ENCODE results near the gene MARK2. TPM values are rescaled to one million over a fixed set of nuclear protein-coding genes. Genes with fewer than 3 reads are reported as not detected.

MARK2 gene
- total RNA-seq, 2 donors from 2014 or later: 20.2 to 25.5 TPM

DNA sequence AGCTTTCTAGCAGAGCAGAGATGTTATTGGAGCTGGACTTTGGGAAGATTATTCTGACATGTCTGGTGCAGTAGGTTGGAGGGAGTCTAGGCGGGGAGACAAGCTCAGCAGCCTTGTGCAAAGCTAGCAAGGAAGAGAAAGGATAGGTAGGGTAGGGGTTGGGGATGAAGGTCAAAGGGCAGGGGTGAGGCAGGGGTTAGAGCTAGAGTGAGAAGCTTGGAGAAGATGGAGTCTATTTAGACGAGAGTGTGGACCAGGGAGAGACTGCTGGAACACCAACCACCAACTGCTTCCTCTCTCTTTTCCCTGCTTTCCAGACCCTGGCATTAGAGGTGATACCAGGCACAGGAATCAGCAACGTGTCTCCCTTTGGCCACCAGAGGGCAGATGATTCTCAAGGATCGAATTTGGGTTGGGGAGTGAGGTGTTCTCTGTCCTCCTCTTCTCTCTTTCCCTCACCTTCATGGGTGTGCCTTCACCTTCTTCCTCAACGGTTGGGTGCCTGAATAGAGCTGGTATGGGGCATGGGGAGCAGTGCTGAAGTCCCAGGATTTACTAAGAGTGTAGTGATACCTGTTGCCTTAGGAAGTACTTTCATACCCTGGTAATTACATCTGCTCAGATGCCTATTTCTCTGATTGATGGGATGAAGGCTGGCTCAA lies 1.8 kb upstream of the MARK2 start:
- Histone ChIP-seq H3K4me1 (ENCODE audit: control insufficient read depth in 1 of 2, low read depth in 2 of 2) (peaks cover 14 to 34% of the 10 kb centered on the region in 2 donors), H3K9me3 (no peaks in the 10 kb centered on the region), H3K27me3 (replicated peaks; ENCODE audit: insufficient read depth) (no peaks in the 10 kb centered on the region), H3K4me3 (no peak overlapping the region), H3K36me3 (no peaks in the 10 kb centered on the region), H3K27ac (peak overlapping the region; percentile 79 to 82)
- DNase-seq (ENCODE audit: low spot score) (no peak), ATAC-seq (ENCODE audit: insufficient number of reproducible peaks, low FRiP score, low read depth) (no peak)
- TF ChIP-seq, protein P1, sequence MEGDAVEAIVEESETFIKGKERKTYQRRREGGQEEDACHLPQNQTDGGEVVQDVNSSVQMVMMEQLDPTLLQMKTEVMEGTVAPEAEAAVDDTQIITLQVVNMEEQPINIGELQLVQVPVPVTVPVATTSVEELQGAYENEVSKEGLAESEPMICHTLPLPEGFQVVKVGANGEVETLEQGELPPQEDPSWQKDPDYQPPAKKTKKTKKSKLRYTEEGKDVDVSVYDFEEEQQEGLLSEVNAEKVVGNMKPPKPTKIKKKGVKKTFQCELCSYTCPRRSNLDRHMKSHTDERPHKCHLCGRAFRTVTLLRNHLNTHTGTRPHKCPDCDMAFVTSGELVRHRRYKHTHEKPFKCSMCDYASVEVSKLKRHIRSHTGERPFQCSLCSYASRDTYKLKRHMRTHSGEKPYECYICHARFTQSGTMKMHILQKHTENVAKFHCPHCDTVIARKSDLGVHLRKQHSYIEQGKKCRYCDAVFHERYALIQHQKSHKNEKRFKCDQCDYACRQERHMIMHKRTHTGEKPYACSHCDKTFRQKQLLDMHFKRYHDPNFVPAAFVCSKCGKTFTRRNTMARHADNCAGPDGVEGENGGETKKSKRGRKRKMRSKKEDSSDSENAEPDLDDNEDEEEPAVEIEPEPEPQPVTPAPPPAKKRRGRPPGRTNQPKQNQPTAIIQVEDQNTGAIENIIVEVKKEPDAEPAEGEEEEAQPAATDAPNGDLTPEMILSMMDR (IDR thresholded peaks at IDR 0.05): peak; percentile 87

DNA sequence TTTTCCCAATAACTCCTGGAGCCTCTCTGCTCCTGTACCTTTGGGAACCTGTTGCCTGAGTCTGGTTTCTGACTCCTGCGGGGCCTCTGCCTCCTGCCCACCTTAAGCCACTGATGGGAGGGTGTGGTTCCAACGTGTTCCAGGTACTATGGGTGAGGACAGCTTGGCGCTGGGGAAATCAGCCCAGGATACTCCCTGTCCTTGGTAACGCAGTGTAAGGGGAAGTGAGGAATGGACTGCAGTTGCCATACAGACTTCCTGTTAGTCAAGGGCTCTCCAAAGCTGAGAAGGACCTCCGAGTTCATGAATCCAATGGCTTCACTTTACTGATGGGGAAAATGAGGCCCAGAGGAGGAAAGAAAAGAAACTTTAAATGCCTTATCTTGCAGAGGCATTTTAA lies 1.2 kb upstream of the MARK2 start:
- H3K4me3 ChIP-seq: peak overlapping the region; percentile 92
- DNase-seq (ENCODE audit: low spot score): no peak
- no peaks in the 10 kb centered on the region for H3K9me3 ChIP-seq
- H3K27ac ChIP-seq: peak overlapping the region; percentile 79 to 82
- no peaks in the 10 kb centered on the region for H3K27me3 ChIP-seq (replicated peaks; ENCODE audit: insufficient read depth)
- ATAC-seq (ENCODE audit: insufficient number of reproducible peaks, low FRiP score, low read depth): no peak
- H3K36me3 ChIP-seq: no peaks in the 10 kb centered on the region
- TF ChIP-seq, protein P1 (IDR thresholded peaks at IDR 0.05): no peak
- H3K4me1 ChIP-seq (ENCODE audit: control insufficient read depth in 1 of 2, low read depth in 2 of 2): peaks cover 17 to 40% of the 10 kb centered on the region in 2 donors

DNA sequence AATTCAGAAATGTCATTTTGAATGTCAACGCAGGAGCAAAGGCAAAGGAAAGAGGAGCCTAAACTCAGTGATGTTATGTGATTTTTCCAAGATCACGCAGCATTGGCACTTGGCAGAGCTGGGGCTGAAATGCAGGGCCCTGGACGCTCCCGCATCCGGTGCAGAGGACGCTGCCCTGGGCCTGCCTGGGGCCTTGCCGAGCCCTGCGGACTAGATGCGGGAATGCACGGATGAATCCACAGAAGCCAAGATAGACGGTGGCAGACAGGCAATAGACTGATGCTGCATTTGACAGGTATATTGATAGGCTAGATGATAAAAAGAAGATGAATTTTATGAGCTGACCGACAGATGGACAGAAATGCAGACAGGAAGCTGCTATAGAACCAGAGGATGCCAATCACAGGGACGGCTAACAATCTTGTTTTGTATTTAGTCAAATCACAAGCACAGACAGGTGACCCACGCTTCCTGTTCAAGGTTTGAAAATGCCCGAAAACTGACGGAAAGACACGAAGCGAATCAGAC lies 696 bp upstream of the MARK2 start:
- Histone ChIP-seq H3K4me1 (ENCODE audit: control insufficient read depth in 1 of 2, low read depth in 2 of 2) (peaks cover 17 to 45% of the 10 kb centered on the region in 2 donors), H3K4me3 (peak overlapping the region; percentile 92), H3K9me3 (no peaks in the 10 kb centered on the region), H3K27me3 (replicated peaks; ENCODE audit: insufficient read depth) (no peaks in the 10 kb centered on the region), H3K36me3 (no peaks in the 10 kb centered on the region), H3K27ac (peak overlapping the region; percentile 79 to 82)
- DNase-seq (ENCODE audit: low spot score): no peak
- no peak for ATAC-seq (ENCODE audit: insufficient number of reproducible peaks, low FRiP score, low read depth)
- TF ChIP-seq, protein P1 (IDR thresholded peaks at IDR 0.05): no peak

DNA sequence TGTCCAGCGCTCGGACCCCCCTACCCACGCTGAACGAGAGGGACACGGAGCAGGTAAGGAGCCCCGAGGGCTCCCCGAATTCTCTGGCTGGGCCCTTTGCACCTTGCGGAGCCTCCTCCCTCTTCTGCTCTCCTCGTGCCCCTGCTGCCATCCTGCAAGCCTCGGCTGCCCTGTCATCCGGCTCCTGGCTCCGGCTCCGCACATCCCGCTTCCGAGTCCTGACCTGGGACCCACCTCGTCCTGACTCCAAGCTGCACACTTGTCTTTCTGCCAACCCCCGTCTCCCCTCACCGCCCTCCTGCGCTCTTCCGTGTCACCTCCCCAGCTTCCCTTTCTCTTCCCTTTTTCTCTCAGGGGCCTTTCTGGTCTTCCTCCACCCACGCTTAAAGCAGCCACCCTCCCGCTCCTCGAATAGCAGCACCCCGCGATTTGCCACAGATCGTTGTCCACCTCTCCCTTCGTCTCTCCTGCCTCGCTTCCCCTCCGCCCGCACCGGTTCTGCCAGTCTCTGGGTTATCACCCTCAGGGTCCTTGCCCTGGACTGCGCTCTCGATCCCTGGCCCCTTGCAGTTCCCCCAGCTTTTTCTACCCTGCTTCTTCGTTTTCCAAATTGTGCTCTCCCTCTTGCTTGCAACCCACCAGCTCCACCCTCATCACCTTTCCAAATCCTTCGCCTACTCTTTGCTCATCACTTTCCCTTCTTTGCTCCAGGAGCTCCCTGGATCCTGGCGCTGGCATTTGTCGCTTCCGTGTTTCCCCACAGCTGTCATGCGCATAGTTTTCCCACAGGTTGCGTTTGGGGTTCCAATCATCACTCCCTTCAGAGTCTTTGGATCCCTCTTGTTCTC lies 822 bp downstream of the MARK2 start:
- no peak for ATAC-seq (ENCODE audit: insufficient number of reproducible peaks, low FRiP score, low read depth)

More for the DNA sequence above, 822 bp downstream of the MARK2 start:
- Histone ChIP-seq H3K27me3 (replicated peaks; ENCODE audit: insufficient read depth) (no peaks in the 10 kb centered on the region), H3K27ac (peak overlapping the region; percentile 72 to 82), H3K9me3 (no peaks in the 10 kb centered on the region), H3K4me3 (peak overlapping the region; percentile 92), H3K4me1 (ENCODE audit: control insufficient read depth in 1 of 2, low read depth in 2 of 2) (peaks cover 17 to 47% of the 10 kb centered on the region in 2 donors), H3K36me3 (no peaks in the 10 kb centered on the region)
- TF ChIP-seq, protein P1 (IDR thresholded peaks at IDR 0.05): no peak
- no peak for DNase-seq (ENCODE audit: low spot score)
